GM10248 (cell line): ENCODE measurements around the gene EHD3.

Experiments used
- CTCF ChIA-PET: fragments of 300-600 bp; sonication (Branson Sonifier 250); formaldehyde crosslinking; extraction: SDS; loops from one replicate; lab custom pipeline; 2021; ENCODE audit warnings: antibody characterized with exemption; lab: Yijun Ruan, JAX
- POLR2A ChIA-PET: fragments of 350-650 bp; sonication (Branson Sonifier 250); formaldehyde crosslinking; extraction: SDS; loops from one replicate; lab custom pipeline; 2020; ENCODE audit warnings: antibody characterized with exemption; lab: Yijun Ruan, JAX
- DNase-seq: peaks from one replicate; pipeline ENCODE4 v3.0.0; 2012; ENCODE audit errors: extremely low spot score
- TF ChIP-seq, protein P1 (sequence below): IDR thresholded peaks from 2 replicates; pipeline ENCODE4 v1.5.1; 2012; ENCODE audit warnings: mild to moderate bottlenecking, low read depth; ENCODE audit errors: extremely low read depth, missing control alignments, control extremely low read depth

Gene EHD3

DNA sequence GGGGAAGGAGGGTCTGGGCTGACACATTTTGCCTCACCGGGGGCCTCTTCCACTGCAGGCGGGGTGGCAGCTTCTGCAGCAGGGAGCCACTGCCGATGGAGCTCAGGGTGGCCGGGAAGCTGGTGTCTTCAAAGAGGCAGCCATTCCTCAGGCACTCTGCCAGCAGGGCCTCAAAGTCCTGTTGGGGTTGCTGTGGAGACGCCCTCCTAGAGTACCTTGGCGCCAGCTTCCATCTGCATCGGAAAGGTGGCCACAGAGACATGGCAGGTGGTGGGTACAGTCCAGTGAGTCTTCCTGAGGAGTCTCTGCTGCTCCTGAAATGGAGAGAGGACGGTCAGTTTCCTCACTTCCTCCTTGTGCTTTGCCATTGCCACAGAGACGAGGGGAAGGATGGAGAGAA lies 28.8 kb upstream of the EHD3 start:
- ChIA-PET POLR2A (no interaction called here), CTCF (interaction anchor here (2.0 to 2.4 kb wide), 2 partner anchors 10 to 35 kb away, joined by 6 to 11 read pairs; no protein-coding TSS in a partner anchor)
- TF ChIP-seq, protein P1, sequence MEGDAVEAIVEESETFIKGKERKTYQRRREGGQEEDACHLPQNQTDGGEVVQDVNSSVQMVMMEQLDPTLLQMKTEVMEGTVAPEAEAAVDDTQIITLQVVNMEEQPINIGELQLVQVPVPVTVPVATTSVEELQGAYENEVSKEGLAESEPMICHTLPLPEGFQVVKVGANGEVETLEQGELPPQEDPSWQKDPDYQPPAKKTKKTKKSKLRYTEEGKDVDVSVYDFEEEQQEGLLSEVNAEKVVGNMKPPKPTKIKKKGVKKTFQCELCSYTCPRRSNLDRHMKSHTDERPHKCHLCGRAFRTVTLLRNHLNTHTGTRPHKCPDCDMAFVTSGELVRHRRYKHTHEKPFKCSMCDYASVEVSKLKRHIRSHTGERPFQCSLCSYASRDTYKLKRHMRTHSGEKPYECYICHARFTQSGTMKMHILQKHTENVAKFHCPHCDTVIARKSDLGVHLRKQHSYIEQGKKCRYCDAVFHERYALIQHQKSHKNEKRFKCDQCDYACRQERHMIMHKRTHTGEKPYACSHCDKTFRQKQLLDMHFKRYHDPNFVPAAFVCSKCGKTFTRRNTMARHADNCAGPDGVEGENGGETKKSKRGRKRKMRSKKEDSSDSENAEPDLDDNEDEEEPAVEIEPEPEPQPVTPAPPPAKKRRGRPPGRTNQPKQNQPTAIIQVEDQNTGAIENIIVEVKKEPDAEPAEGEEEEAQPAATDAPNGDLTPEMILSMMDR = no peak
- no peak for DNase-seq

DNA sequence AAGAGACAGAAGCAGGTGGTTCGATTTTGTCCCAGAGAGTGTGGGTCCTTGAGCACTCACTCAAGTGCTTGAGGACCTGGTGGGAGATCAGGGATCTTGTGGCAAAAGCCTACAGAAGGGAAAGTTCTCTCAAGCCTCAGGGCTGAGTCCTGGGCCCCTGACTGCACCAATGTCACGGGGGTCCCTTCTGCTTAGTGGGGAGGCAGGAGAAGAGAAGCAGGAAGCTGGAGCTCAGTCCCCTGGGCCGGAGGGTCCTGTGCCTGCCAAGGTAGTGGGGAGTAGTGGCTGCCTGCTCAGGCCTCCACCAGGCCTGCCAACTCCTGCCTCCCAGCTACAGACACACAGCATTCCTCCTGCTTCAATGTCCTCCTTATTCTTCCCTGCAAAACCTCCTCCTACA lies 28.3 kb upstream of the EHD3 start:
- ChIA-PET POLR2A (no interaction called here), CTCF (interaction anchor here (2.4 kb wide), 1 partner anchor 9 kb away, joined by 6 read pairs; no protein-coding TSS in a partner anchor)
- TF ChIP-seq, protein P1 = no peak
- no peak for DNase-seq

DNA sequence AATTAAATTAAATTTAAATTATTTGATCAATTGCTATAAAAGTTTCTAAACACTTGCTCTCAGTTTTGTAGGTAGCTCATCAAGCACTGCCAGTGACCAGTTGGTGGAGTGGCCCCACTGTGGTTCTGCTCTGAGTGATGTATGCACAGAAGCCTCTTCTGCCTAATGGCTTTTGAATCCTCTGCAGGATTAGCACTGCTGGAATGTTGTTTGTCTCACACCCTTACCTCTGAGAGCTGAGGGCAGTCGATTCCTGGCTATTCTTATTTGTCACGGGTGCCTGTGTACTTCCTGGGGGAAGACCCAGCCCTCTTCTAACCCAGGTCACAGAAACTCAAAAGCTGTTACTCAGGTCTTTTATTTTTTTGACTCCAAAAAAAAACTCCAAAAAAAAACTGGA lies 26.2 kb upstream of the EHD3 start:
- DNase-seq = no peak
- ChIA-PET POLR2A (no interaction called here), CTCF (interaction anchor here (0.9 to 2.8 kb wide), 6 partner anchors 9 to 86 kb away, joined by 4 to 10 read pairs (median 4); partner anchors contain the start of gene CAPN14)
- TF ChIP-seq, protein P1 = peak; percentile 22

DNA sequence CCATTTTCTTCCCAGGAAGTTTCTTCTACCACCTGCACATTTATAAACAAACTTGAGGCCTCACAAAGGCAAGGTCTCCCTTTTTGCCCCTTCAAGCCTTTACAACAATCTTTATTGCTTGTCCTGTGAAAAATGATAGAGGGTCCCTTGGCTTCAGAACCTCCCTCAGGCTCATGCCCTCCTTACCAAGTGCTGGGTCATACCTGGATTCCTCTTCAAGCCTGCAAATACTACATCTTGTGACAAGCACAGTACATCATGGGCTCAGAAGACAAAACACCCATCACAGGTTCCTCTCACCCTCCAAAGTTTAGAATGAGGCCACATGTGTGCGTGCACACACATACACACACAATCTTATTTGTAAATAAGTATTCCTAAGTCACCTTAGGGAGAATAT lies 25.7 kb upstream of the EHD3 start:
- no peak for DNase-seq
- TF ChIP-seq, protein P1 = no peak
- ChIA-PET POLR2A (no interaction called here), CTCF (interaction anchor here (0.9 to 2.8 kb wide), 6 partner anchors 9 to 86 kb away, joined by 4 to 10 read pairs (median 4); partner anchors contain the start of gene CAPN14)

DNA sequence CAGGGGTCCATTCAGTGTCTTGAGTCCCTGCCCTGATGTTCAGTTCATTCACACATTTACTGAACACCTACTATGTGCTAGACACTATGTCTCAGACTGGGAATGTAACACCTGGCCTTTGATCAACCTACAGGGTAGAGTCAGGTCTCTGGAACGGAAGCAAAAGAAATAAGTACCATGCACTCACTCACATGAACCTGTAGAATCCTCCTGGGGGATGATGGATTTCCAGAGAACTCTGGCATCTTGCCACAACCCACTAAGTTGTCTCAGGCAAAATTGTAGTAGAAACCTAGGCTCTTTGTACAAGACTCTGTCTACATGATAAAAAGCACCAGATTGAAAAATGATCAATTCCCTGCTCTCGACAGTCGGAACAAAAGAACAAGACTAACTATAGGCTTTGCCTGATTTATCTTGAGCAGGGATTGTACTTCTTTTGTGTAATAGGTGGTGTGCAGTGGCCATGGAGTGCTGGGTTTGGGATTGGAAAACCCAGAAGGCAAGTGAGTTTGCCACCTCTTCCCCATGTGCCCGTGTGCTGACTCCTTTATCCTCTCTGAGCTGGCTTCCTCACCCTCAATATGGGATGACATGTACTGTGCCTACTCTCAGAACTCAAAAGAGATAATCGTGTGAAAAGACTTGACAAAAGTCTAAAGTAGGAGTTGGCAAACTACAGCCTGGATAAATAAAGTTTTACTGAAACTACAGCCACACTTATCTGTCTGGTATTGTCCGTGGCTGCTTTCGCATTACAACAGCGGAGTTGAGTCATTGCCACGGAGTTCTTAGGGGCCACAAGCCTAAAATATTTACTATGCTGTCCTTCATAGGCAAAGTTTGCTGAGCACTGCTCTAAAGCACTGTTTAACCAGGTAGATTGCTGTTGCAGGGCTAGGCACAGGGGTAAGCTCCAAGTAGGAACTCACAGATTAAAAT lies 21.0 kb upstream of the EHD3 start:
- ChIA-PET POLR2A (no interaction called here), CTCF (no interaction called here)
- TF ChIP-seq, protein P1 = no peak
- no peak for DNase-seq

DNA sequence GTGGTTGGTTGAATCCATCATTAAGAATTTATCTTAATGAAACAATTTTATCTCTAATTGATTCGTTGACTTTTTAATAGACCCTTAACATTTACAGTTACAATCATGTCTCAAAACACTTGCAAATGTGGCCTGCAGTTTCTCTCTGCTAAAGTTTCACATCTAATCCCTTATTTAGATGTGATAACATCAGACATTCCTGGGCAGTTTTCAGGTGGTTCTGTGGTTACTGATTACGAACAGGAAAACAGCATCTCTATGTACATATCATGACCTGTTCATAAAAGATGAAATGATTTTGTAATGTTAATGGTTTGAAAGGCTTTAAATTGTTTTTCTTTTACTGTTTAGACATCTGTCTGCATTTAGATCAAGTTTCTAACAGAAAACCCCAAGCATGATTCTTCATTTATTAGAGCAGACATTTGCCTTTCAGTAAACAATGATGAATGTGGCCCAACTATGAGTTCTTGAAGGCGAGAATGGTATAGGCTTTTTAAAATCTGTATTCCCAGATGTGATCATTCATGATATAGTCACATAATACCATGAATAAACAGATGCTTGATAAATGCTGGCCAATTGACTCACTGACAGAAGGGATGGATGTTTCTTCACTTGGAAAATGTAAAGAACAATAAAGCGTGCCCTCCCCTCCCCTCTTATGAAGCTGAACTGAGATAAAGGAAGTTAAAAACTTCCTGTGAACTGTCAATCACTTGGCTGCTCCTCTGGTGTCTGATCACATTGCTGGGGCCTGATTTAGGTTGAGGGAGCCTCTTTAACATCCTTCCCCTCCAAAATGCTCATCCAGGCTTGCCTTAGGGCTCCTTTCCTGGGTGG lies 20.1 kb upstream of the EHD3 start:
- TF ChIP-seq, protein P1 = no peak
- POLR2A ChIA-PET = no interaction called here
- CTCF ChIA-PET = interaction anchor here (2.3 kb wide), 1 partner anchor 9 kb away, joined by 6 read pairs; no protein-coding TSS in a partner anchor
- DNase-seq = no peak
